ENCODE results near the gene PIM2.
A peak's percentile ranks its signal among the peaks of the same experiment; 100 is the strongest.

Gene PIM2

DNA sequence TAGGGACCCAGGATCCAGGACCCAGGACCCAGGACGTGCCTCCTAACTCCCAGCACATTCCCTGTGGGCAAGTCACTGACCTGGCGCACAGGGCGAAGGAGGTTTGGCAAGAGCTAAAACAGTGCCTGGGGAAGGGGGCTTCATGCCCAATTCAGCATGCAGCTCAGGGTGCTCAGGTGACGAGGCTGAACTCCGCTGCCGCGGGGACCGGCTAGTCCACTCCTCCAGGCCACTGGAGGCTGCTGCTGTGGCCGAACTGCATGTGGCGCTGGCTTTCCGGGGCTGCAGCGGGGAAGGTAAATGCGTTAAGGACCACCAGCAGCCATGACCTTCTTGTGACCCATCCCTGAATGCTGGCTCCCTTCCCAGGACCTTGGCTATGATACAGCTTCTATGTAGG lies 4.9 kb upstream of the PIM2 start:
- Mint-ChIP-seq H3K9me3 (no peaks in the 10 kb centered on the region), H3K4me3 (no peak overlapping the region), H3K27me3 (no peaks in the 10 kb centered on the region), H3K4me1 (ENCODE audit: low read depth) (peaks cover 25% of the 10 kb centered on the region), H3K27ac (peak overlapping the region; percentile 66), H3K36me3 (ENCODE audit: low read depth) (peaks cover 58% of the 10 kb centered on the region)
- intact Hi-C loops (cut with micrococcal nuclease): no loop called here

DNA sequence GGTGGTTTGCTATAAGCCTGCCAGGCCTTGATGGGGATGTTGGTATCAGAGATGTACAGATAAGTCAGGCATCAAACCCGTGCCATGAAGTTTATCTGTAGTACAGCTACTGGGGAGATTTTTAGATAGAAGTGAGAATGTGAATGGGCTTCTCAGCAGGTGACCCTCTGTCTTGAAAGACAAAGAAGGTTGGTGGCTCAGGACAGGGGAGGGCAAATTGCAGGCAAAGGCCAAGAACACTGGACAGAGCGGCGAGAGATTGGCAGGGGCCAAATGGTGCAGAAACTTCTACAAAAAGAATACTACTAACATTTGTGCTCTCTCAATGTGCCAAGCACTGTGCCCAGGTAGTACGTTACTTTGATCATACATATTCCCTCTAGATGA lies 1.9 kb upstream of the PIM2 start:
- no peak overlapping the region for H3K27ac Mint-ChIP-seq
- H3K9me3 Mint-ChIP-seq: no peaks in the 10 kb centered on the region
- no peaks in the 10 kb centered on the region for H3K27me3 Mint-ChIP-seq
- H3K36me3 Mint-ChIP-seq (ENCODE audit: low read depth): peaks cover 57% of the 10 kb centered on the region
- intact Hi-C loops (cut with micrococcal nuclease): no loop called here
- H3K4me1 Mint-ChIP-seq (ENCODE audit: low read depth): peaks cover 41% of the 10 kb centered on the region
- no peak overlapping the region for H3K4me3 Mint-ChIP-seq

DNA sequence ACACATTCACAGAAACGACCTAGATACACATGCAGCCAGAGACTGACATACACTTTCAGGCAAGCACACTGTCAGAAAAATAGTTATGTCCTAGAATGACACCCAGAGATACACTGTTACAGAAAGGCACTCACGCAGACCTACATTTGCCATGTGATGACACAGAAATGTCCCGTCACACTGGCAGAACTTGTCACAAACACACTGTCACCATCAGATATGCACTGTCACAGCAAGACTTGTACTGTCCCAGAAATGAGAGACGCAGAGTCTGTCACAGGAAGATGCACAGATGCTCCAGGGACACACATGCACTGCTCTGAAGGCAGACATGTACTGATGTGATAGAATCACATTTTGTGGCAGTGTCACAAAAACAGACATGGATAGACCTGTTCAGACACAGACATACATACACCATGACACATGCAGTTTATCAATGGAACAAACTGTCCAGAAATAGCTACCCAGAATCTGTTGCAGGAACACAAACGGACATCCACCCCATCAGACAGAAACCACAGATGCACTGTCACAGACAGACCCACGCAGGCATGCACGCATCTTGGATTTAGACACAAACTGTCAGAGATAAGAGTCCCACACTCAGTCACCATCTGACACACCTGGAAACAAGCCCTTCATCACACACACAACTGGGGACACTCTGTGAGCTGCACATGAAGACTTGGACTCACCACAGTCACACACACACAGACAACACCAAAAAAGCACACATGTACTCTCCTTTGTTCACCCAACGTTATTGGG lies 1.3 kb upstream of the PIM2 start:
- peaks cover 44% of the 10 kb centered on the region for H3K4me1 Mint-ChIP-seq (ENCODE audit: low read depth)
- H3K4me3 Mint-ChIP-seq: peak overlapping the region; percentile 90
- no peaks in the 10 kb centered on the region for H3K9me3 Mint-ChIP-seq
- H3K27me3 Mint-ChIP-seq: no peaks in the 10 kb centered on the region
- H3K36me3 Mint-ChIP-seq (ENCODE audit: low read depth): peaks cover 57% of the 10 kb centered on the region
- H3K27ac Mint-ChIP-seq: peak overlapping the region; percentile 92
- intact Hi-C loops (cut with micrococcal nuclease): loop anchor here (2.0 to 5.0 kb wide), 2 partner anchors 17 to 122 kb away; partner anchors contain the start of gene TFE3

DNA sequence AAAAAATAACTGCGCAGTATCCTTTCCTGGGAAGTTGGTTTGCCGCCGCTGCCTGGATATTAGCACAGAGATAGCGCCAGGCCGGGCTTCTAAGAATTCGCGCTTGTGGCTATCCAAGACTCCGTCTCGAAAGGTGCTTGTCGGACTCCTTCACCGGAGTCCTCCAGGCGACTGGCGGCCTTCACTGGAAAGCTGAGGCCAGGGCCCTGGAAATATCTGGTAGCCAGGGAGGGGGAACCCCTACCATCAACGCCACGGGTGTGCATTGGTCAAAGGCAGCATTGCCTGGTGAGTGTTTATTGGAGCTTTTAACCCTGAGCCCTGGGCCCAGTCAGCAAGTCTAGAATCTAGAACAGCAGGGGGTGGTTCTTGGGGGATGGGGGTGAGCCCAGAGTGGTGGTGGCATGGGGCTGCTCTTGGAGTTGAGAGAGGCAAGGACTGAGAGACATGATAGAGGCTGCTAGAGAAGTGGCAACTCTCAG lies 577 bp upstream of the PIM2 start:
- Mint-ChIP-seq H3K36me3 (ENCODE audit: low read depth) (peaks cover 57% of the 10 kb centered on the region), H3K9me3 (no peaks in the 10 kb centered on the region), H3K27ac (peak overlapping the region; percentile 92), H3K4me3 (peak overlapping the region; percentile 90), H3K4me1 (ENCODE audit: low read depth) (peaks cover 50% of the 10 kb centered on the region), H3K27me3 (no peaks in the 10 kb centered on the region)
- intact Hi-C loops (cut with micrococcal nuclease): loop anchor here (2.0 to 5.0 kb wide), 2 partner anchors 17 to 123 kb away; partner anchors contain the start of gene TFE3

DNA sequence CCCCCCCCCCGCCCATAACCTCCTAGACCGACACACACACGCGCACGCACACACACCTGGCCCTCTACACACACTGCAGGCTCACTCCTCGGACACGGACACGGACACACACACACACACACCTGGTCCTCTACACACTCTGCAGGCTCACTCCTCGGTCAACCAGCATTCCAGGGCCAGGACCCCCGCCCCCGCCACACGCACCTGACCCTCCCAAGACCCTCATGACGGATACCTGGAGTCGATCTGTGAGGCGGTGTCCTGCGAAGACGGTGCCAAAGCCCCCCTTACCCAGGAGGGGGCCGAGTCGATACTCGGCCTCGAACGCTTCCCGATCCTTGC lies 552 bp downstream of the PIM2 start:
- Mint-ChIP-seq H3K27ac (peak overlapping the region; percentile 92), H3K4me3 (peak overlapping the region; percentile 90), H3K4me1 (ENCODE audit: low read depth) (peaks cover 54% of the 10 kb centered on the region), H3K9me3 (no peaks in the 10 kb centered on the region), H3K36me3 (ENCODE audit: low read depth) (peaks cover 57% of the 10 kb centered on the region), H3K27me3 (no peaks in the 10 kb centered on the region)
- intact Hi-C loops (cut with micrococcal nuclease): loop anchor here (2.0 to 5.0 kb wide), 2 partner anchors 19 to 124 kb away; partner anchors contain the start of gene TFE3

DNA sequence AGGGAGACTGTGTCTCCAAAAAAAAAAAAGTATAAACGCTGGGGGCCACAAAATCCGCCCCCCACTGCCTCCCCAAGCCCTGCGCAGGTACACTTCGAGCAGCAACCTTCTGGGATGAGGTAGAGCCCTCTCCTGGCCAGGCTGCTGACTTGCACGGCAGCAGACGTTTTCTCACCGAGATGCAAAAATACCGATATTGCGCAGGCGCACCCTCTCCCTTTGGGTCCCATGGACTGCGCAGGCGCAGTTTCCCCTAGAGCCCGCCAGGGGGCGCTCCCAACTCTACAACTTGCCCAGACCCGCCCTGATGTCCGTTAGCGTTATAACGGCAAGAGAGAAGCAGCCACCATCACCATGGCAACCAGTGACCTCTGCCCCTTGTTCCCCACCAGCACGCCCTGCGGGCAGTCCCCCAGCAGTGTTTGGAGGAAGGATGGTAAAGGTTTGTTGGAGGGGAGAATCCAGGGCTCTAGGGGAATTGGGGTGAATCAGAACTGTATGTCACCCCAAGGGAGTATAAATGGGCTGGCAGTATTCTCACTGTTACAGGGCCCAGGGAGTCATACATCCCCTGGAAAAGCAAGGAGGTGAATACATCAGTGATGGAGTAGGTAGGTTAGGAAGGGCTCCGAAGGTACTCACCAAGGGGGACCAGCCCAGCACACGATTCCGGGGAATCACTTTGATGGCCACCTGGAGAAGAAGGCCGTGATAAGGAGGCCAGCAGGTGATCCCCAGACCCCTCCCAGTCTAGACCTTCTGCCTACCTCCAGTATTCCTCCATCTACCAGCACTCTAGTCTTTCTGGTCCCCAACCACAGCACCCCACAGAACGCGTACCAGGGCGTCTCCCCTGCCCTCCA lies 1.5 kb downstream of the PIM2 start:
- Mint-ChIP-seq H3K9me3 (no peaks in the 10 kb centered on the region), H3K4me1 (ENCODE audit: low read depth) (peaks cover 54% of the 10 kb centered on the region)
- intact Hi-C loops (cut with micrococcal nuclease): loop anchor here (2.0 to 5.0 kb wide), 2 partner anchors 19 to 125 kb away; partner anchors contain the start of gene TFE3

DNA sequence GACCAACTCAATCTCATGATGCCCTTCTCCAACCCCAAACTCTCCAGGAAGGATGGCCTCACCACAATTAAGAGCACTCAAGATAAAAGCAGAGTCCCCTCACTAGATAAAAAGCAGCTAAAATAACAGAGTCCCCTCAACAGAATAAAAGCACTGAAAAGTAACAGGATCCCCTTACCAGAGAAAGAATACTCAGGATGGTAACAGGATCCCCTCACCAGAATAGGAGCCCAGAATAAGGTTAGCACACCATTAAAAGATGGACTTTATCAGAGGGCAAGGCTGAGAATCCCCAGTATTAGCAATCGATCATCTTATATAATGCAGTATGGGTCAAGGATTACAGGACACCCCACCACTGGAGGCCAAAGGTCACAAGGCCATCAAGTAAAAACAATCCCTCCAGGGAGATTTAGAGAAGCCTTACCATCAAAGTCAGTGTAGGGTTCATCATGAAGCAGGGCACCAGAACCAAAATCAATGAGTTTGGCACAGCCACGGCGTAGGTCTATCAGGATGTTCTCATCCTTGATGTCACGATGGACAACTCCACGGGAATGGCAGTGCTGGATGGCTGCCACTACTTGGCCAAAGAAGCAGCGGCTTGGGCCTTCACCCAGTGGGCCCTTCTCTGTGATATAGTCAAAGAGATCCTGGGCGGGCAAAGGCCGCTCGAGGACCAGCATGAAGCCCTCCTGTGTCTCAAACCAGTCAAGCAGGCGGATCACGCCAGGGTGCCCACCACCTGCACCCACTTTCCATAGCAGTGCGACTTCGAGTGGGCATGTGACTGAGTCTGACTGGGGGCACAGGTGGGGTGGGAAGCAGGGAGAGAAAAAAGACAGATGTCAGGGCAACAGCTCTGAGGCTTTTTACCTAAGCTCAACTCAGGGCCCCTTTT lies 4.0 kb downstream of the PIM2 start:
- Mint-ChIP-seq H3K27me3 (no peaks in the 10 kb centered on the region), H3K27ac (peak overlapping the region; percentile 79), H3K4me3 (no peak overlapping the region), H3K4me1 (ENCODE audit: low read depth) (peaks cover 62% of the 10 kb centered on the region), H3K36me3 (ENCODE audit: low read depth) (peaks cover 57% of the 10 kb centered on the region), H3K9me3 (no peaks in the 10 kb centered on the region)
- intact Hi-C loops (cut with micrococcal nuclease): loop anchor here (5.0 kb wide), 1 partner anchor 127 kb away; the partner anchor contains the start of gene TFE3

More for the DNA sequence above, 1.5 kb downstream of the PIM2 start:
- Mint-ChIP-seq H3K4me3 (peak overlapping the region; percentile 90), H3K27me3 (no peaks in the 10 kb centered on the region), H3K36me3 (ENCODE audit: low read depth) (peaks cover 49% of the 10 kb centered on the region), H3K27ac (peak overlapping the region; percentile 92)

DNA sequence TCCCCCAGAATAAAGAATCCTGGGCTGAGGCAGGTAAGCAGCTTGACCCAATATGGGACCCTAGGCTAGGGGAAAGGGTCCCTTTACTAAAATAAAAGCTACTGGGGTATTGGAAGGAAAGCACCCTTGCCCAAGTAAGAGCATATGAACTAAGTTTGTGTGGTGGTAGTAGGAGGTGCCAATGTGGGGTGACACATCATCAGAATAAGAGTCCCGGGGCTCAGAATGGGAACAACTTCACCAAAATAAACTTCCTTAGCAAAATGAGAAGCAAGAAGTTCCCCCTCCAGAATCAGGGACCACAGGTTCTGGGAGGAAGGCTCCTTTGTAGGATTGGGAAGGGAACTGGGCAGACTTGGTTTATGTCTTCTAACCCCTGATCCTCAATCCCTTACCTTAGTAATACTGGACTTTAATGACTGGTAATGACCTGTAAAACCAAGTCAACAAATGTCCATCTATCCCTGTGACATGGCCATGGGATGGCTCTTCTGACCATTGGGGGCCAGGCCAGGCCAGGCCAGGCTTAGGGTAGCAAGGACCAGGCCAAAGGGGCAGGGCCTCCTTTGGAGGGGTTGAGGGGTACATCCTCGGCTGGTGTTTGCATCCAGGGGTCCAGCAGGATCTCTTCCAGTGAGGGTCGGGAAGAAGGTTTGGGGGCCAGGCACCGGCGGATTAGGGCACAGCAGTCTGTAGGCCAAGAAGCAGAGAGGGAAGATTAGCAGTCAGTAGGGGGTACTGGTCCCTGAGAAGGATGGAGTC lies 5.0 kb downstream of the PIM2 start:
- H3K27ac Mint-ChIP-seq: peak overlapping the region; percentile 79
- peaks cover 56% of the 10 kb centered on the region for H3K4me1 Mint-ChIP-seq (ENCODE audit: low read depth)
- H3K9me3 Mint-ChIP-seq: no peaks in the 10 kb centered on the region
- intact Hi-C loops (cut with micrococcal nuclease): no loop called here
- no peak overlapping the region for H3K4me3 Mint-ChIP-seq
- H3K36me3 Mint-ChIP-seq (ENCODE audit: low read depth): peaks cover 59% of the 10 kb centered on the region
- no peaks in the 10 kb centered on the region for H3K27me3 Mint-ChIP-seq

DNA sequence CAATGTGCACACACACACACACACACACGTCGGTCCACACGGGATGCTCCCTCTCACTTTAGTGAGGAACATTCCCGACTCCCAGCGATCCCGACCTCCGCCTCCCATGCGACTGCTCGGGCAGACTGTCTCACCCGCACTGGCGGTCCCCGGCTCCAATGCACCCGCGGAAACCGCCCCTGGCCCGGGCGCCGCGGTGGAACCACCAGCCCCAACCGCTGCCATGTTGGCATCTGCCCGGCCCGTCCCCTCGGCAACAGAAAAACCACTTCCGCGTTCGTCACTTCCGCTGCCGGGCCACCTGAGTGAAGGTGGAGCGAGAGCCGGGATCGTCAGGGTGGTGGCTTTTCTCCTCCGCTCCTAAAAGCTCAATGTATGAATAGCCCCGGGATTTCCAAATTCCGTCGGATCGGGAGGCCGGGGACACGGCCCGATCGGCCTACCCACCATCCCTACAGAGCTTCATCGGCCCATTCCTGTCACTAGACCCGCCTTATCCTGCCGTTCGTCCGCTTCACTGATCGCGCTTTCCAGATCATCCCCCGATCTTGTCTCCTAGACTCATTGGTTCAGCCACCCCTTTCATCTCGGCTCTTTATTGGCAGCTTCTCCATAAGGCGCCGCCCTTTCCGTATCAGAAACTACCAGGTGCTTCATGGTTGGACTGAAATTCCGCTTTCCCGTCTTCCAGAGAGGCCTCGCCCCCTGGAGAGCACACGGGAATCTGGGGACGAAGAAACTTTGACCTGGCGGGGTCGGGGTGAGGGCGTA lies 7.2 kb downstream of the PIM2 start, which contains the start of gene SLC35A2:
Gene SLC35A2, minus strand, starts transcription at position 235 of the 771 bp plus-strand sequence. Its CDS starts 10 bp downstream, at position 225.
- intact Hi-C loops (cut with micrococcal nuclease): no loop called here
- Mint-ChIP-seq H3K27me3 (no peaks in the 10 kb centered on the region), H3K4me3 (peak within 1 kb of the TSS; percentile 97), H3K4me1 (ENCODE audit: low read depth) (peaks cover 40% of the 10 kb centered on the region), H3K36me3 (ENCODE audit: low read depth) (peaks cover 61% of the 10 kb centered on the region), H3K27ac (peak within 1 kb of the TSS; percentile 91), H3K9me3 (no peaks in the 10 kb centered on the region)

DNA sequence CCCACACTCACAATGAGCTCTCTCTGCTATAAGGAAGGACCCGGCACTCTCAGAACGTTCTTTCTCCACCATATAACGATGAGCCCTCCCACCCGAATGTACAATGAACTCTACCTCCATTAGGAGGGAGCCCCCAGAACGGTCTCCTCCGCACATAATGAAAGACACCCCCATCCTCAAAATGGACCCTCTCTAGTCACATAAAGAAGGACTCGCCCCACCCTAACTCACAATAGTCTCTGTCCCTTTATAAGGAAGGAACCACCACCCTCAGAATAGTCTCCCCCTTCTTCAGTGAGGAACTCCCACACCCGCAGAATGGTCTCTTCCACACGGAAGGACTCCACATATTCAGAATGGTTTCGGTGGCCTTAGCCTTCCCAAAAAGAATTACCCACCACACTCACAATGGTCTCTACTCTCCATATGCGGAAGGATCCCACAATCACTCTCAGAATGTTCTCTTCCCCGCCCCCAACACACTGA lies 7.9 kb downstream of the PIM2 start:
- peaks cover 68% of the 10 kb centered on the region for H3K36me3 Mint-ChIP-seq (ENCODE audit: low read depth)

DNA sequence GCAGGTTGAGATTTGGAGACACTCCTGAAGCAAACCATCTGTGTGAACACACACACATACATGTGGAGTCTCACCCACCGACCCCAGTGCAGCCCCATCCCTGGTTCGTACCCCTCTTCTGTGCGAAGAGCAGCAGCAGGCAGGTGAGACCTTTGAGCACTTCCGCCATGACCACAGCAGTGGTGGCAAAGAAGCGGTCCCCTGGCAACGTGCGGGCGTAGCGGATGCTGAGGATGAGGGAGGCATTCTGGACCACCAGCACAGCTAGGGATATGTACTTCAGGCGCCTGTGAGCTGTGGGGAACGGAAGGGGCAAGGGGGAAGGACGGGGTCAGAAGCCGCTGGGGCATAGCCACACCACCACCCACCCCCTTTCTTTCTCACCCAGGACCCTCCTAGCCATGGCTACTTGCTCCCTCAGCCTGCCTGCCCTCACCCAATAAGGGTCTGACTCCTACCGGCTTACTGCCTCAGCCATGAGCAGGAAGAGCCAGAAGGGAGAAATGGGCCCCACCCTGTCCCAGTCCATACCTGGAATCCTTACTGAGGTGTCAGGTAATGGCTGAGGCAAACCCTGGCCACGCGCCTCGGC lies 9.0 kb downstream of the PIM2 start:
- H3K36me3 Mint-ChIP-seq (ENCODE audit: low read depth): peaks cover 68% of the 10 kb centered on the region
- peaks cover 34% of the 10 kb centered on the region for H3K4me1 Mint-ChIP-seq (ENCODE audit: low read depth)
- intact Hi-C loops (cut with micrococcal nuclease): no loop called here
- H3K27ac Mint-ChIP-seq: no peak overlapping the region
- no peak overlapping the region for H3K4me3 Mint-ChIP-seq
- no peaks in the 10 kb centered on the region for H3K27me3 Mint-ChIP-seq
- H3K9me3 Mint-ChIP-seq: no peaks in the 10 kb centered on the region

More for the DNA sequence above, 7.9 kb downstream of the PIM2 start:
- intact Hi-C loops (cut with micrococcal nuclease): no loop called here
- Mint-ChIP-seq H3K27me3 (no peaks in the 10 kb centered on the region), H3K27ac (peak overlapping the region; percentile 91), H3K4me1 (ENCODE audit: low read depth) (peaks cover 40% of the 10 kb centered on the region), H3K4me3 (peak overlapping the region; percentile 97), H3K9me3 (no peaks in the 10 kb centered on the region)

DNA sequence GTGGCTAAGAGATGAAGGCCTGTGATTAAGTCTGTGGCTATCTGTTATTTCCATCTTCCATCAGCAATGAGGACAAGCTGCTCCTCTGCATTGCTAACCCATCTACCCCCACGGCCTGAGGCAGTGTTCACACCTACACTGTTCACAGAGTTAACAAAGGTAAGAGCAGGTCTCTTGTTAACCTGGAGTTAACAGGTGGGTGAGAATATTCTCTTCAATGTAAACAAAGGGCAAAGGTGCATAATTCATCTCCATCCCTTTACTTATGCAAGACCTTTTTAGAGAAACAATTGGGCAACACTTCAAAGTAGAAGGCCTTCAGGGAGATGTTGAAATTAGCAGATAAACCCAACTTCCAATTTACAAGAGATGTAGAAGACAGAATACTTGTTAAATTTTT lies 10.2 kb downstream of the PIM2 start:
- Mint-ChIP-seq H3K27me3 (no peaks in the 10 kb centered on the region), H3K4me1 (ENCODE audit: low read depth) (peaks cover 22% of the 10 kb centered on the region), H3K27ac (no peak overlapping the region), H3K36me3 (ENCODE audit: low read depth) (peaks cover 68% of the 10 kb centered on the region), H3K9me3 (no peaks in the 10 kb centered on the region), H3K4me3 (no peak overlapping the region)
- intact Hi-C loops (cut with micrococcal nuclease): no loop called here
